Mucosa of descending colon (tissue), 3 donors: Measurements from ENCODE around the gene RPLP2. TPM values are rescaled to one million over a fixed set of nuclear protein-coding genes. Genes with fewer than 3 reads are reported as not detected.

ENCODE experiments used
- ATAC-seq: fragments of 200-7000 bp; cut with Tn5 transposase; one replicate; pipeline ENCODE4 v1.9.1; 2020; ENCODE audit warnings: mild to moderate bottlenecking, moderate library complexity
- DNase-seq, 3 donors: peaks; one replicate each; pipeline ENCODE4 v3.0.0-alpha.2; 2020
- H3K36me3 ChIP-seq: fragments of 200-600 bp; one replicate; pipeline ENCODE4 v1.8.0; 2021; ENCODE audit warnings: low read depth, mild to moderate bottlenecking
- H3K4me1 ChIP-seq: fragments of 200-600 bp; one replicate; pipeline ENCODE4 v1.8.0; 2021; ENCODE audit warnings: low read depth, mild to moderate bottlenecking
- H3K4me3 ChIP-seq: fragments of 200-600 bp; one replicate; pipeline ENCODE4 v1.8.0; 2021; ENCODE audit warnings: mild to moderate bottlenecking
- H3K9me3 ChIP-seq: fragments of 200-600 bp; one replicate; pipeline ENCODE4 v1.8.0; 2021; ENCODE audit warnings: mild to moderate bottlenecking
- intact Hi-C, 2 donors: fragments of 100-400 bp; cut with DNase I in 1 of 2; cut with micrococcal nuclease in 1 of 2; formaldehyde crosslinking; loops; one replicate each; pipeline versions ENCODE4 v1.11.0 to v1.11.1; 2022; cut with DNase I, micrococcal nuclease
- total RNA-seq, 3 donors: library from RNA; stranded (reverse); fragmentation: NEBNext Ultra II Directional in 2 of 3; extraction: Animal tissue kit (Norgen Biotek cat#: 25700) in 2 of 3; gene quantifications; one replicate each; pipeline versions ENCODE4 v1.2.1 to v1.2.4, GENCODE V29; 2021 to 2023
- TF ChIP-seq, protein P1 (sequence below): fragments of 200-600 bp; IDR thresholded peaks from one replicate; pipeline ENCODE4 v1.8.0; 2022; ENCODE audit warnings: antibody characterized with exemption, mild to moderate bottlenecking
- donor health status: DM: no; HTN: no; CAD: no; lungs with moderate emphysema.
- donor health status: DM: no; HTN: no; CAD: no.
- donor health status: DM: no; HTN: yes; CAD: no.

The RPLP2 gene
- total RNA-seq, 3 donors from 2014 or later: 1,532 to 1,798 (median 1,652) TPM

DNA sequence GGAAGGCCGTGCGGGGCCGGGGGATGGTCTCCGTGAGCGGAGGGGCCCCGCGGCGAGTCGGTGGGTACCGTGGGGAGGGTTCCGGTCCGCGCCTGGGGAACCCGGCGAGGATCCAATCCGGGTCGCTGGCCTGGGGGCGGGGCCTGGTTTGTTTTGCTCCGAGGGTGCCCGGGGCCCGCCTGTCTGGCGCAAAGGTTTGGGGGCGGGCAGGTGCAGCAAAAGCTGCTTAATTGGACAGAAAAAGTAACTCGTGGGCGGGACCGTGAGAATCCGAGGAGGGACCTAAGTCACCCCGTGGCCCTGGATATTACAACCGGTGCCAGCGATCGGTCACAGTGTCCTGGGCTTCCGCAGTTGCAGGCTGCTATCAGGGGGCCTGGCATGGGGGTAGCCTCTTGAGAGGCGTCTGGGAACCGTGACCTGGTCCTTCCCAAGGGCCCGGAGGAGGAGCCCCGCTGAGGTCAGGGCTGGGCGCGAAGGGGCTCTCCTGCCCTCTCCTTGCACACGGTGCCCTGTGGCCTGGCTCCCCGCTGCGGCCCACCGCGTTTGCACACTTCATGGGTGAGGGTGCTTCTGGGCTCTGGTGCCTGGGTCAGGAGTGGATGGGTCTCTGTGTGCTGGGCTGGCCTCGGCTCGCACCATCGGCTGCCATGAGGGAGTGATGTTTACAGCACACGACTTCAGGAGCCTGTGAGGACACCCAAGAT is 10.3 kb downstream of the RPLP2 start:
- no peaks in the 10 kb centered on the region for H3K36me3 ChIP-seq
- DNase-seq: peak; percentile 95 to 97 (median 97)
- H3K9me3 ChIP-seq: no peaks in the 10 kb centered on the region
- H3K4me3 ChIP-seq: peak overlapping the region; percentile 85
- H3K4me1 ChIP-seq: peaks cover 40% of the 10 kb centered on the region
- intact Hi-C loops: no loop called here
- ATAC-seq: peak; percentile 73
- TF ChIP-seq, protein P1, sequence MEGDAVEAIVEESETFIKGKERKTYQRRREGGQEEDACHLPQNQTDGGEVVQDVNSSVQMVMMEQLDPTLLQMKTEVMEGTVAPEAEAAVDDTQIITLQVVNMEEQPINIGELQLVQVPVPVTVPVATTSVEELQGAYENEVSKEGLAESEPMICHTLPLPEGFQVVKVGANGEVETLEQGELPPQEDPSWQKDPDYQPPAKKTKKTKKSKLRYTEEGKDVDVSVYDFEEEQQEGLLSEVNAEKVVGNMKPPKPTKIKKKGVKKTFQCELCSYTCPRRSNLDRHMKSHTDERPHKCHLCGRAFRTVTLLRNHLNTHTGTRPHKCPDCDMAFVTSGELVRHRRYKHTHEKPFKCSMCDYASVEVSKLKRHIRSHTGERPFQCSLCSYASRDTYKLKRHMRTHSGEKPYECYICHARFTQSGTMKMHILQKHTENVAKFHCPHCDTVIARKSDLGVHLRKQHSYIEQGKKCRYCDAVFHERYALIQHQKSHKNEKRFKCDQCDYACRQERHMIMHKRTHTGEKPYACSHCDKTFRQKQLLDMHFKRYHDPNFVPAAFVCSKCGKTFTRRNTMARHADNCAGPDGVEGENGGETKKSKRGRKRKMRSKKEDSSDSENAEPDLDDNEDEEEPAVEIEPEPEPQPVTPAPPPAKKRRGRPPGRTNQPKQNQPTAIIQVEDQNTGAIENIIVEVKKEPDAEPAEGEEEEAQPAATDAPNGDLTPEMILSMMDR: no peak

DNA sequence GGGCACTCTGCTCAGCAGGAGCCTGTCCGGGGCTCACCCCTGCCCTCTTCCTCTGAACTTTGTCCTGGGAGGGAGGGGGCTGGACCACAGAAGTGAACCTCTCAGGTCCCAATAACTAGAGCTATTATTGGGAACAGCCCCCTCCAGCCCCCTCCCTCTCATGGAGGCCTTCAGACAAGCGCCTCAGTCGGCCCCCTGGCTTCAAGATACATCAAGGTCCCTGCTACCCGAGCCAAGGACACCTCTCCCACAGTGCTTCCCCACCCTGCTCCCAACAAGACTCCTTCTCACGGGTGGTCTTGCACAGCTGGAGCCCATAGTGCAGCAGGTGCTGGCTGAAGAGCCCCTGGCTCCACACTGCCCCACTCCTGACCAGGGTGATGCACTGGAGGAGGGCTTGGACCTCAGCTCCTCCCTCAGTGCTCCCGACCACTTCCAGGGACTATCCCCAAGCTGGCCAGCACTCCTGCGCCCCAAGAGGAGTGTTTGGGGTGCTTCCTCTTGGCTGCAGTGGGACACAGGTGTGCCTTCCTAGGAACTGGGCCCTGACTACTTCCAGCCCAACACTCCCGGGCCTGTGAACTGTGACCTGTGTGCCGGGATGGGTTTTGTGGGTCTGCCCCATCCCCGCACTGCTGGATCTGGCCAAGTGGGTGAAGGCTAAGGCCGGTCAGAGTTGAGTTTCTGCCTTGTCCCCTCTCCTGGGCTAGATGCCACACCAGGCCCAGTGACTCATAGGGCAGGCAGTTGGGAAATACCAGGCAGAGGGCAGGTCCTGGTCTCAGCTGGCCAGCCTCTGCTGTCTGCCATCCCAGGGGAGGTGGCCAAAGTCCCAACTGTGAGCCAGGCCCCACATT is 11.1 kb downstream of the RPLP2 start:
- Histone ChIP-seq H3K36me3 (no peaks in the 10 kb centered on the region), H3K4me1 (peaks cover 46% of the 10 kb centered on the region), H3K4me3 (peak overlapping the region; percentile 85), H3K9me3 (no peaks in the 10 kb centered on the region)
- TF ChIP-seq, protein P1: no peak
- intact Hi-C loops: no loop called here
- ATAC-seq (peak; percentile 36), DNase-seq (peak; percentile 67 to 83 (median 75))

DNA sequence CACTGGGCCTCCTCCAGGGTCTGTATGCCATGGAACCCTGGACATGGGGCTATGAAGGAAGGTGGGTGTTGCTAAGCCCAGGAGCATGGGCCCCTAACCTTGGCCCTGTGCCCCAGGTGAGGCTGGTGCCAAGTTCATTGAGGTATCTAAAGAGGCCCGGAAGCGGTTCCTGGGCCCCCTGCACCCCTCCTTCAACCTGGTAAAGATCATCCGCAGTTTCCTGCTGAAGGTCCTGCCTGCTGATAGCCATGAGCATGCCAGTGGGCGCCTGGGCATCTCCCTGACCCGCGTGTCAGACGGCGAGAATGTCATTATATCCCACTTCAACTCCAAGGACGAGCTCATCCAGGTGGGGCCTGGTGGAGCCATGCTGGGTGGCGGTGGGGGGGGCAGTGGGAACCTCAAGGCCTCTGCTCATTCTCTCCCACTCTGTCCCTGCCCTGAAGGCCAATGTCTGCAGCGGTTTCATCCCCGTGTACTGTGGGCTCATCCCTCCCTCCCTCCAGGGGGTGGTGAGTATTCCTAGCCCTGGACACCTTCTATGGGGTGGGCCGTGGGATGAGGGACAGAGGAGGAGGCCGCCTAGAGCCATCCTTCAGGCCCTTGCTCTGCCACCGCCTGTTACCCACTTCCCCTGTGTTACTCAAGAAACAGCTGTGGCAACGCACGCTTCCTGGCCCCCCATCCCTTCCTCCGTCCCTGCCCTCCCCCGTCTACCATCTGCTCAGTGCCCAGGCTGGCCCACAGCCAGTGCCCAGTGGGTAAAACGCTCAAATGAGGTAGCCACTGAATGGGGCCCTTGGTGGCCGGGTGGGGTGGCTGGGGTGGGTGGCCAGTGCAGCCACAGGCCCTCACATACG is 12.0 kb downstream of the RPLP2 start:
- DNase-seq: peak in 1 of 3 donors; percentile 68
- intact Hi-C loops: no loop called here
- Histone ChIP-seq H3K4me1 (peaks cover 55% of the 10 kb centered on the region), H3K9me3 (no peaks in the 10 kb centered on the region), H3K4me3 (no peak overlapping the region), H3K36me3 (no peaks in the 10 kb centered on the region)
- TF ChIP-seq, protein P1: no peak
- no peak for ATAC-seq

DNA sequence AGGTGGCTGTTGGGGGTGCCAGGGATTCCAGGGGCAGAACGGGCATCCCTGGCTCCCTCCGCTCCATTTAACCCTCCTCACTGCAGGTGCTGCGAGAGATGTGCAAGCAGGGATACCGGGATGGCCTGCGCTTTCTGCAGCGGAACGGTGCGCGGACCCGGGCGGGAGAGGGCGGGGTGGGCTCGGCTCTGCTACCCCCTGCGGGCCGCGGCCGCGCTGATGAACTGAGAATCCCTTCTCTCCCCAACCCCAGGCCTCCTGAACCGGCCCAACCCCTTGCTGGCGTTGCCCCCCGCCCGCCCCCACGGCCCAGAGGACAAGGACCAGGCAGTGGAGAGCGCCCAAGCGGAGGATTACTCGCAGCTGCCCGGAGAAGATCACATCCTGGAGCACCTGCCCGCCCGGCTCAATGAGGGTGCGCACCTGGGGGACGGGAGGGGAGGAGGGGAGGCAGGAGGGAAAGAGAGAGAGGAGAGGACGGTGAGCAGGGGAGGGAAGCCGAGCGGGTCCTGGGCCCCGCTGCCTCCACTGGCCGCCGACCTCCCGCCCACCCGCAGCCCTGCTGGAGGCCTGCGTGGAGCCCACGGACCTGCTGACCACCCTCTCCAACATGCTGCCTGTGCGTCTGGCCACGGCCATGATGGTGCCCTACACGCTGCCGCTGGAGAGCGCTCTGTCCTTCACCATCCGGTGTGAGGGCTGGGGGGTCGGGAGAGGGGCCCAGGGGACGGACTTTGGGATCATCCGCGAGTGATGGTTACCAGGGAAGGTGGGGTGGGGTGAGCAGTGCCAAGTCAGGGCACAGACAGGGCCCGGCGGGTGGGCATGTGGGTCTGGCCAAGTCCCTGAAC is 13.9 kb downstream of the RPLP2 start:
- H3K4me3 ChIP-seq: no peak overlapping the region
- H3K36me3 ChIP-seq: no peaks in the 10 kb centered on the region
- H3K9me3 ChIP-seq: no peaks in the 10 kb centered on the region
- ATAC-seq: no peak
- H3K4me1 ChIP-seq: peaks cover 61% of the 10 kb centered on the region
- TF ChIP-seq, protein P1: no peak
- intact Hi-C loops: no loop called here
- DNase-seq: peak in 1 of 3 donors; percentile 54
